Left hindlimb (tissue), 1 donor: Measurements from ENCODE around the gene CORO7.
"Not testable (repeated sequence)": the region's sequence is repeated elsewhere in the genome, so short reads cannot be mapped to it uniquely, and the experiment has no call there.

Experiments used
- DNase-seq: peaks from one replicate; pipeline ENCODE4 v3.0.0-alpha.2; 2018

The CORO7 gene

GRCh38 chr16:4333714-4334113 lies 82.7 kb downstream of the CORO7 start:
- DNase-seq: not testable (repeated sequence)

DNA sequence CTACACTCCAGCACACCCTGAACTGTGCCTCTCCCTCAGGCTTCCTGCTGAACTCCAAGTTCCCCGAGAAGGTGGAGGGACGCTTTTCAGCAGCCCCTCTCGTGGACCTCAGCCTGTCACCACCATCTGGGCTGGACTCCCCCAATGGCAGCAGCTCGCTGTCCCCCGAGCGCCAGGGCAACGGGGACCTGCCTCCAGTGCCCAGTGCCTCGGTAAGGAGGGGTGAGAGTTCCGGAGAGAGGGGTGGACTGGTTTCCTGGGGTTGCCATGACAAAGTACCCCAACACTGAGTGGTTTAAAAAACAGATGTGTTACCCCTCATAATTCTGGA lies 83.1 kb downstream of the CORO7 start:
- no peak for DNase-seq

GRCh38 chr16:4332623-4333307 lies 83.6 kb downstream of the CORO7 start:
- DNase-seq: no peak

DNA sequence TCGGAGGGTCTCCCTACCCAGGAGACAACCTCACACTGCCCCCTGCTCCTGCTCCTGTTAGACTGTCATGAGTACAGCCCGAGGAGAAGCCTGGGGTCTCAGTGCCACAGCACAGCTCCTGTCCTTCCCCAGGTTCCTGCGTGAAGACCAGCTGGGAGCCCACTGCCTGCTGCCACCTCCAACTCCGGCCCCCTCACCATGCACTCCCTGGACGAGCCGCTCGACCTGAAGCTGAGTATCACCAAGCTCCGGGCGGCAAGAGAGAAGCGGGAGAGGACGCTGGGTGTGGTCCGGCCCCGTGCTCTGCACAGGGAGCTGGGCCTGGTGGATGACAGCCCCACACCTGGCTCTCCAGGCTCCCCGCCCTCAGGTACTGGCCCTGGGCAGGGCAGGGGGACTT lies 84.3 kb downstream of the CORO7 start:
- no peak for DNase-seq

DNA sequence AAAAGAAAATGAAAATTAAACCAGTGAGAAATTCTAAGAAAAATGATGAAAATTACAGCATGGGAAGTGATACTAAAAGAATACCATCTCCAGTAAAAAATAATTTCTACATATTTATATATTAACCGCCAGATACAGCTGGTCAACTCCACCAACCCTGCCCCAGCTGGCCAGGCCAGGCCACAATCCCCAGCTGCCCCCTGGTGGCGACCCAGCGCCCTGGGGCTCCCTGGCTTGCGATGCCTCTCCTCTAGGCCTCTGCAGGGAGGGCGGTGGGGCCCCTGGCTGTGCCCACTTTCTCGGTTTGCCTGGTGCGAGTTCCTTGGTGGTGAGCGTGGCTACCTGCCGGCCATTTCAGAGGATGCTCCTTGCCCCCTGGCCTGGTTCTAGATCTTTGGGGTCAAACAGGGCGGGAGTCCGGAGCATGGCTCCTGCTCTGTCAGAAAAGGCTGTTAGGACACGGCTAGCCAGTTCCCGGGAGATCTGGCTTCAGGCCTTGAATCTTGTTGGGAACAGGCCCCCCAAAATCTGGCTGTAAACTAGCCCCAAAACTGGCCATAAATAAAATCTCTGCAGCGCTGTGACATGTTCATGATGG lies 86.0 kb downstream of the CORO7 start:
- peak; percentile 79 for DNase-seq

DNA sequence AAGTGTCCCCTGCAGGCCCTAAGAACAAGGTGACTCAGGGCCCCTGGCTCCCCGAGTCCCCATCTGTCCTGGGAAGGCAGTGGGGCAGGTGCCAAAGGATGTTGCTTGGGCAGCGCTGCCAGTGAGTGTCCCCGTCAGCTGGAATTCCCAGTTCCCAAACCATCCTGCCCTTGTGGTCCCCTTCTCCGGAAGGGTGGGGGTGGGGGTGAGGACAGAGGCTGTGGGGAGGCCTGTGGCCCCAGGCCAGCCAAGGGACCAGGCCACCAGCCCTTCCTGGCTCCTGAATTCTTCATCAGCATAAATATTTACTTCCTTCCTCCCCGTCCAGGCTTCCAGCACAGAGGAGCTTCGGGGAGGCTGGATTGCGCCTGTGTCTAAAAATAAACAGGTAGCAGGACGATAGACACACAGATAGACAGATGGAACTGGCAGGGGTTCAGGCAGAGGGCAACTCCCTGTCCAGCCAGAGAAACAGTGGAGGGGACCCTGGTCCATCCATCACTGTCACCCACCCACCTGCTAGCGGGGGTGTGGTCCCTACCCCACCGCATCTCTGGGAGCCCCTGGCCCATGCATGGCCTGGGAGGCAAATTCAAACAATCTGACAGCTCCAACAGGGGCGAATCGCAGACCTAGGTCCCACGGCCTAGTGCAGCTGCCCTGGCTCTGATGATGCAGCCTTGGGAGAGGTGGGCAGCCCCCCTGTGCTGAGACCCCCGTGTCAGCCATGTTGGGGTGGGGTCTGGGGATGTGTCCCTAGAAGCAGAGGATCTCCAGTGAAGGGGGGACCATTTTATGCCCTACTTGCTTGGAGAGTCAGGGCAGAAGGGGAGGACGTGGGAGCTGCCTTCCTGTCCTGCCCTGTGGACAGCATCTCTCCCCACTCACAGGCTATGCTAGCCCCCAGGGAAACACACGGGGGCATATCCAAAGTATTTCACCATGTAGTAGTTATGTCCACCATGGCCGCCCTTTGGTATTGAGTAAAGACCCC lies 87.3 kb downstream of the CORO7 start:
- no peak for DNase-seq

- peak; percentile 86 for DNase-seq
These were observed 88.2 kb downstream of the CORO7 start for GRCh38 chr16:4328046-4328781.

GRCh38 chr16:4327386-4328045 lies 88.9 kb downstream of the CORO7 start:
- DNase-seq: no peak

DNA sequence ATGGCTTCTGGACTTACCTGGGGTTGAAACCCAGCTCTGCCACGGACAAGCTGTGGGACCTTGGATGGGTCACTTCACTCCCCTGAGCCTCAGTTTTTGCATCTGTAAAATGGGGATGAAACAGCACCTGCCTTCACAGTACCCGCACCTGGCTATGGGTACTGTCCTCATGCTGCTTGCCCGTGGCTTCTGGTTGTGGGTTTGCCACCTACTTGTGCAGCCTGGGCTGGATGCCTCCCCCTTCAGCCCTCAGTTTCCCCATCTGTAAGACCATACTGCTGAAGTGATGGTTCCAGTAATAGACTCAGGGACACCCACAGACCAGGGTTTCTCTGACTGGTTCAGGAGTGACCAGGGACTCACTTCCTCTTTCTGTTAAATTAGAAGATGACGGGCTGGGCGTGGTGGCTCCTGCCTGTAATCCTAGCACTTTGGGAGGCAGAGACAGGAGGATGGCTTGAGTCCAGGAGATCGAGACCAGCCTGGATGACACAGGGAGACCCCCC lies 91.1 kb downstream of the CORO7 start:
- no peak for DNase-seq

GRCh38 chr16:4324492-4325252 lies 91.7 kb downstream of the CORO7 start:
- DNase-seq: peak; percentile 83

GRCh38 chr16:4323845-4324488 lies 92.4 kb downstream of the CORO7 start:
- peak; percentile 79 for DNase-seq

- DNase-seq: no peak
These were observed 93.1 kb downstream of the CORO7 start for GRCh38 chr16:4323071-4323844.

DNA sequence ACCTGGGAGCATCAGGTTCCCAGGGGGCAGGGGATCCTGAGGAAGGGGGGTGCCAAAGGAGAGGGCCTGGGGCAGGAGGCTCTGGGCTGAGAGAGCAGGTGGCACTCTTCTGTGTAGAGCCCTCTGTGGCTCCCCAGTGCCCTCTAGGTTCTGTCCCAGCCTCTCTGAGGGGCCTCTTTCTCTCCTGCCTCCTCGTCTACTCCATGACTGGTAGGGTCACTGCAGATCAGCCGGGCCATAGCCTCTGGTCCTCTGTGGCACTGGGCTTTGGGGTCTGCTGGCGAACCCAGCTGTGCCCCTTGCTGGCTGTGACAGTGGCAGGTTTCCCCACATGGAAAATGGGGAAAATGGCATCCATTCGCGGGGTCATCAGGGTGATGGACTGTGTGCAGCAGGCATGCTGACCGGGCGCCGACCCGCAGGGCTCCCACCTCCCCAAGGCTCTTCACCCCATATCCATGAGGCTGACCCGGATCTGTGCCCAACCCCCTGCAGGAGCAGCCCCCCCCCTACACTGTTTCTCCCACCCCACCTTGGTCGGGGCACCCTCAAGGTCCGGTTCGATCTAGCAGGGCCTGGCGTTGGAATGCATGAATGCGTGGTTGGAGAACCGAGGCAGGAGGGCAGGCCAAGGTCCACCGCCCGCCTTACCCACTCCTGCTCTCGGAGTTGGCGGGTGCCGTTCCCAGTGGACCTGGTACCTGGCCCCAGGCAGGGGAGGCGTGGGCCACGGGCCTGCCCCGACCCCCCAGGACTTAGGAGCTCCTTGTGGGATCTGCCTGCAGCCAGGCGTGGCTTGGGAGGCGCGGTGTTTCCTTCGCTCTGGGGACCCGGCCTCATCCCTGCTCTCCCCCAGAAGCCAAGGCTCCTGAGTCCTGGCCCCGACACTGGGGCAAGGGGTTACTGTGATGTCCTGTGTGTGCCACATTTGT lies 94.0 kb downstream of the CORO7 start:
- no peak for DNase-seq

GRCh38 chr16:4321286-4322120 lies 94.9 kb downstream of the CORO7 start:
- no peak for DNase-seq

- no peak for DNase-seq
These were observed 95.7 kb downstream of the CORO7 start for GRCh38 chr16:4320571-4321137.

DNA sequence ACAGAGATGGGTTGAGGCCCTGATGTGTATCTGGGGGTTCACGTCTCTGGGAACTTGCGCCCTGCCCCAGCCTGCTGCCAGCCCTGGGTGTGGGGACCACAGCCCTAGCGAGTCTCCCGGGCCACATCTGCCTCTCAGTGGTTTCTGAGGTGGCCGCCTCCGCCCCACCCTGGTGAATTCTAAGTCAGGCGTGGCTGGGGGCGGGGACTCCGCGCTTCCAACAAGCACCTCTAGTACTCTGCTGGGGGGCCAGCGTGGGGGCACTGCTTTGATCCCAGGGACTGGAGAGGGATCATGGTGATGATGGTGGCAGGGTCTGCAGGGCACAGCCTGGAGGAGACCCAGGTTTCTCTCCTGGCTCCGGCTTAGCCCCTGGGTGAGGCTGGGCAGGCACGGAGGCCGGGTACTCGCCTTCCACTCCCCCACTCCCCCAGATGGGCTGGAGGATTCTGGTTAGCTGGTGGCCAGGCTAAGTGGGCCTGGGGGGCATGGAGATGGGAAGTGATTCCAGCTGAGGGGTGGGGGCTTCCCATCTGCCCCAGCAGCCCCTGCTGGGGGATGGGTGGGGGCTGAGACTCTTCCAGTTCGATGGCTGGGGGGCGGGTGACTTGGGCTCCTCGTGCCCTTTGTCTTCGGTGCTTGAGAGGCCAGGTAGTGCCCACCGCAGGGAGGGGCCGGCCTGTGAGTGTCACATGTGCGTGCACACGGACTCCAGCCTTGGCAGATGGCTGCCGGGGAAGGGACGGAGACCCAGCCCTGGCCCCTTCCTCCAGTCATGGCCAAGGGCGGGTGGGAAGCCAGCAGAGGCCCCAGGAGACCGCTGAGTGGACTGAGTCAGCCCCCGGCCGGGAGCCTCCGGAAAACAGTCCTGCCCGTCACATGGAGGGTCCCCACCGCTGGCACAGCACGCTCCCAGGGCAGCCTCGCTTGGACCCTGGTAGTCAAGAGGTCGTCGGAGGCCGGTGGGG lies 96.7 kb downstream of the CORO7 start:
- DNase-seq: no peak
